CD4-positive, alpha-beta T cell treated with Interleukin-15 for 1 hour (primary cell): ENCODE results near the gene CSAG2.

Experiments used
- DNase-seq: peaks from one replicate; pipeline ENCODE4 v3.0.0-alpha.2; 2020

The CSAG2 gene

DNA sequence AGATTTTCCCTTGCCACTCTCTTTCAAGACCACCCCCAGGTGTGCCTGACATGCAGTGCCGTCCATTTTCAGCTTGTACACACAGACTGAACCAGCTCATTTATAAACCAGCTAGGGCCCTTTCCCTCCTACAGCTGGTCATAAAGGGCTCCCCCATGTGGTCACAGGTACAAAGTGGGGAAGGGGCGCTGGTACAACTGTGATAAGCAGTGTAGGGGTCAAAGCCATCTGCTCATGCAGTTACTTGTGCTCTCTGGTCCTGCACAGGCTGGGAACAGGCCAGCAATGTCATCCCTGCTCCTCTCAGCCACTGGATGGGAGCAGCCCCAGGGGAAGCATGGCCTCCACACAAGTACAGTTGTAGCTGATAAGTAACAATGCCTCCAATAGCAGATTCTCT, 50.8 kb downstream of the CSAG2 start:
- DNase-seq: no peak
